Smooth muscle cell (in vitro differentiated cells): ENCODE results near the gene SERP2. TPM values are rescaled to one million over a fixed set of nuclear protein-coding genes. Genes with fewer than 3 reads are reported as not detected.

Experiments
- DNase-seq: peaks from one replicate; lab custom pipeline; 2025; ENCODE audit not compliant: unreplicated experiment; lab: John Stamatoyannopoulos, UW
- H2AFZ ChIP-seq: fragments of 200-600 bp; sonication (generic); 2 replicates; pipeline ENCODE4 v1.6.0; 2016; ENCODE audit warnings: antibody characterized with exemption, low read depth, mild to moderate bottlenecking
- H3F3A ChIP-seq: fragments of 200-600 bp; sonication (generic); 2 replicates; pipeline ENCODE4 v1.6.0; 2017; ENCODE audit warnings: antibody characterized with exemption, low read depth
- H3K27ac ChIP-seq: fragments of 200-600 bp; sonication (generic); 2 replicates; pipeline ENCODE4 v1.5.1; 2016; ENCODE audit warnings: low read depth, mild to moderate bottlenecking
- H3K27me3 ChIP-seq: fragments of 200-600 bp; sonication (generic); 2 replicates; pipeline ENCODE4 v1.6.1; 2016; ENCODE audit warnings: low read depth, mild to moderate bottlenecking
- H3K36me3 ChIP-seq: fragments of 200-600 bp; sonication (generic); 2 replicates; pipeline ENCODE4 v1.5.1; 2016; ENCODE audit warnings: low read depth
- H3K4me1 ChIP-seq: fragments of 200-600 bp; sonication (generic); 2 replicates; pipeline ENCODE4 v1.5.1; 2016; ENCODE audit warnings: low read depth
- H3K4me2 ChIP-seq: fragments of 200-600 bp; sonication (generic); 2 replicates; pipeline ENCODE4 v1.6.0; 2016; ENCODE audit warnings: mild to moderate bottlenecking
- H3K4me3 ChIP-seq: fragments of 200-600 bp; sonication (generic); 2 replicates; pipeline ENCODE4 v1.5.1; 2016; ENCODE audit warnings: mild to moderate bottlenecking
- H3K79me2 ChIP-seq: fragments of 200-600 bp; sonication (generic); 2 replicates; pipeline ENCODE4 v1.6.0; 2016; ENCODE audit warnings: low read depth, mild to moderate bottlenecking
- H3K9ac ChIP-seq: fragments of 200-600 bp; sonication (generic); 2 replicates; pipeline ENCODE4 v1.6.0; 2016; ENCODE audit warnings: low read depth
- H3K9me3 ChIP-seq: fragments of 200-600 bp; sonication (generic); replicated peaks from 2 replicates; pipeline ENCODE4 v1.5.1; 2016; ENCODE audit warnings: low read depth
- H4K20me1 ChIP-seq: fragments of 200-600 bp; sonication (generic); 2 replicates; pipeline ENCODE4 v1.6.0; 2016; ENCODE audit warnings: low read depth
- WGBS: methylation state at CpG from one replicate; pipeline ENCODE4 v1.1.7; 2016; ENCODE audit warnings: low lambda C conversion rate; 5-methylcytosine and 5-hydroxymethylcytosine counted together
- polyA plus RNA-seq: library from polyadenylated mRNA; unstranded; fragments of >200 nt; fragmentation: Nextera tagmentation; extraction: Ambion mirVana; gene quantifications from 2 replicates; pipeline ENCODE4 v1.2.1, GENCODE V29; 2016
- total RNA-seq: library from RNA; depleted of rRNA; stranded (reverse); fragments of >200 nt; gene quantifications from 2 replicates; pipeline ENCODE4 v1.2.3, GENCODE V29; 2014
- TF ChIP-seq, protein P1 (sequence below): fragments of 200-600 bp; sonication (generic); IDR thresholded peaks from 2 replicates; pipeline ENCODE4 v1.5.1; 2017; ENCODE audit warnings: borderline replicate concordance, mild to moderate bottlenecking, antibody characterized with exemption; ENCODE audit not compliant: insufficient read depth, poor library complexity, severe bottlenecking

The SERP2 gene
- total and polyA plus RNA-seq, 2 experiments from 2014 or later = 1.8 to 2.1 TPM

GRCh38 chr13:44382635-44383145, 9.1 kb downstream of the SERP2 start:
- 67% methylated on average over 5 of the region's 5 CpGs for WGBS
- Histone ChIP-seq H3K27me3 (no peaks in the 10 kb centered on the region), H2AFZ (no peak overlapping the region), H3K79me2 (no peaks in the 10 kb centered on the region), H3K9ac (no peak overlapping the region), H3K27ac (no peak overlapping the region), H4K20me1 (no peaks in the 10 kb centered on the region), H3F3A (peaks cover 14% of the 10 kb centered on the region), H3K36me3 (no peaks in the 10 kb centered on the region), H3K4me2 (no peak overlapping the region), H3K4me1 (peaks cover 18% of the 10 kb centered on the region), H3K4me3 (no peak overlapping the region), H3K9me3 (no peaks in the 10 kb centered on the region)
- TF ChIP-seq, protein P1, sequence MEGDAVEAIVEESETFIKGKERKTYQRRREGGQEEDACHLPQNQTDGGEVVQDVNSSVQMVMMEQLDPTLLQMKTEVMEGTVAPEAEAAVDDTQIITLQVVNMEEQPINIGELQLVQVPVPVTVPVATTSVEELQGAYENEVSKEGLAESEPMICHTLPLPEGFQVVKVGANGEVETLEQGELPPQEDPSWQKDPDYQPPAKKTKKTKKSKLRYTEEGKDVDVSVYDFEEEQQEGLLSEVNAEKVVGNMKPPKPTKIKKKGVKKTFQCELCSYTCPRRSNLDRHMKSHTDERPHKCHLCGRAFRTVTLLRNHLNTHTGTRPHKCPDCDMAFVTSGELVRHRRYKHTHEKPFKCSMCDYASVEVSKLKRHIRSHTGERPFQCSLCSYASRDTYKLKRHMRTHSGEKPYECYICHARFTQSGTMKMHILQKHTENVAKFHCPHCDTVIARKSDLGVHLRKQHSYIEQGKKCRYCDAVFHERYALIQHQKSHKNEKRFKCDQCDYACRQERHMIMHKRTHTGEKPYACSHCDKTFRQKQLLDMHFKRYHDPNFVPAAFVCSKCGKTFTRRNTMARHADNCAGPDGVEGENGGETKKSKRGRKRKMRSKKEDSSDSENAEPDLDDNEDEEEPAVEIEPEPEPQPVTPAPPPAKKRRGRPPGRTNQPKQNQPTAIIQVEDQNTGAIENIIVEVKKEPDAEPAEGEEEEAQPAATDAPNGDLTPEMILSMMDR = no peak
- DNase-seq = no peak

- Histone ChIP-seq H4K20me1 (no peaks in the 10 kb centered on the region), H3K4me2 (no peak overlapping the region), H3K27ac (no peak overlapping the region), H3K4me1 (peaks cover 30% of the 10 kb centered on the region), H3F3A (peaks cover 14% of the 10 kb centered on the region), H3K9me3 (no peaks in the 10 kb centered on the region), H2AFZ (no peak overlapping the region), H3K4me3 (no peak overlapping the region), H3K36me3 (no peaks in the 10 kb centered on the region), H3K9ac (no peak overlapping the region), H3K79me2 (no peaks in the 10 kb centered on the region), H3K27me3 (no peaks in the 10 kb centered on the region)
- no peak for DNase-seq
- WGBS = 76% methylated on average over 5 of the region's 5 CpGs
- TF ChIP-seq, protein P1 = no peak
Observed at GRCh38 chr13:44383945-44384344, 10.3 kb downstream of the SERP2 start.

DNA sequence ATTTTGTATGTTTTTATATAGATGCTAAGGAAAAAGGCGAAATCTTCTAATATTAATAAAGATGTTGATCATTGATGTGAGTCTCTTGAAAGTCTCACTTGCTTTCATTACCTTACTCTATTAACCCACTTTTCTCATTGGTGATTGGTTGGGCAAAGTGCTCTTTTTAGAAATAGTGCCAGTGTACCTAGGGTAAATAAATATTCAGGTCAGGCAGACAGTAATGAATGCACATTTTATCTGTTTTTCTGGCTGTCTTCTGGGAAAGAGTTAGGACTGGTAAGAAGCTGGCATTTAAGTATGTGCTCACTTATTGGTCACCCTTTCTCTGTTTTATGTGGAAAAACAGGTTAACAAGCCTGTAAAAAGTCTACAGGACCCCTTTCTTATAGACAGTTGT, 11.2 kb downstream of the SERP2 start:
- Histone ChIP-seq H3K4me2 (no peak overlapping the region), H3K4me1 (peaks cover 34% of the 10 kb centered on the region), H3K27me3 (no peaks in the 10 kb centered on the region), H3F3A (peaks cover 17% of the 10 kb centered on the region), H3K79me2 (no peaks in the 10 kb centered on the region), H3K36me3 (no peaks in the 10 kb centered on the region), H3K4me3 (no peak overlapping the region), H3K9ac (no peak overlapping the region), H2AFZ (no peak overlapping the region), H3K27ac (no peak overlapping the region), H4K20me1 (no peaks in the 10 kb centered on the region), H3K9me3 (no peaks in the 10 kb centered on the region)
- no peak for DNase-seq
- WGBS = 95% methylated on average over 1 of the region's 1 CpG
- TF ChIP-seq, protein P1 = no peak

- H3K27me3 ChIP-seq = no peaks in the 10 kb centered on the region
- no peak overlapping the region for H3K4me2 ChIP-seq
- H3F3A ChIP-seq = peaks cover 17% of the 10 kb centered on the region
- no peak overlapping the region for H3K9ac ChIP-seq
- H3K4me3 ChIP-seq = no peak overlapping the region
- no peaks in the 10 kb centered on the region for H3K36me3 ChIP-seq
- no peak for DNase-seq
- H3K27ac ChIP-seq = no peak overlapping the region
- H3K4me1 ChIP-seq = peaks cover 33% of the 10 kb centered on the region
- H2AFZ ChIP-seq = no peak overlapping the region
- no peaks in the 10 kb centered on the region for H4K20me1 ChIP-seq
- H3K79me2 ChIP-seq = no peaks in the 10 kb centered on the region
- 98% methylated on average over 3 of the region's 3 CpGs for WGBS
- TF ChIP-seq, protein P1 = no peak
- H3K9me3 ChIP-seq = no peaks in the 10 kb centered on the region
Observed at GRCh38 chr13:44385401-44385800, 11.8 kb downstream of the SERP2 start.
